SU-DHL-6 (cell line): ENCODE results near the gene GGT6.
"Not testable (repeated sequence)": the region's sequence is repeated elsewhere in the genome, so short reads cannot be mapped to it uniquely, and the experiment has no call there.

Experiments
- H2AFZ ChIP-seq: fragments of 200-600 bp; sonication (generic); 2 replicates; pipeline ENCODE4 v1.6.1; 2014; ENCODE audit warnings: low read depth, mild to moderate bottlenecking, moderate library complexity, mixed read lengths, antibody characterized with exemption, low read length; ENCODE audit not compliant: severe bottlenecking
- H3F3A ChIP-seq: fragments of 200-600 bp; shearing (Covaris generic); 2 replicates; pipeline ENCODE4 v1.6.0; 2016; ENCODE audit warnings: antibody characterized with exemption, mild to moderate bottlenecking; ENCODE audit not compliant: insufficient read depth
- H3K27ac ChIP-seq: fragments of 200-600 bp; sonication (generic); 2 replicates; pipeline ENCODE4 v1.5.1; 2016; ENCODE audit warnings: low read depth, mild to moderate bottlenecking, low read length, moderate library complexity, mixed read lengths
- H3K27me3 ChIP-seq: fragments of 200-600 bp; sonication (generic), shearing (Covaris generic); 2 replicates; pipeline ENCODE4 v1.6.0; 2014; ENCODE audit warnings: mild to moderate bottlenecking, low read length
- H3K36me3 ChIP-seq: fragments of 200-600 bp; sonication (generic); 2 replicates; pipeline ENCODE4 v1.6.1; 2014; ENCODE audit warnings: mild to moderate bottlenecking, low read length, mixed read lengths
- H3K4me2 ChIP-seq: fragments of 300-600, 200-600 bp; shearing (Covaris generic), sonication (generic); 2 replicates; pipeline ENCODE4 v1.6.0; 2014; ENCODE audit warnings: low read length, low read depth, mild to moderate bottlenecking; ENCODE audit not compliant: poor library complexity, severe bottlenecking
- H3K4me3 ChIP-seq: fragments of 200-600 bp; sonication (generic); 2 replicates; pipeline ENCODE4 v1.5.1; 2014; ENCODE audit warnings: antibody characterized with exemption, low read length, mild to moderate bottlenecking, mixed read lengths; ENCODE audit not compliant: insufficient read depth, poor library complexity, severe bottlenecking
- H3K79me2 ChIP-seq: fragments of 200-600 bp; sonication (generic); 2 replicates; pipeline ENCODE4 v1.6.1; 2014; ENCODE audit warnings: mild to moderate bottlenecking, low read length, moderate library complexity; ENCODE audit not compliant: insufficient read depth
- H3K9ac ChIP-seq: fragments of 200-600 bp; sonication (generic); 2 replicates; pipeline ENCODE4 v1.7.0; 2014; ENCODE audit warnings: mild to moderate bottlenecking, low read length
- H3K9me2 ChIP-seq: fragments of 200-600 bp; sonication (generic); replicated peaks from 2 replicates; pipeline ENCODE4 v1.6.1; 2014; ENCODE audit warnings: low read length; ENCODE audit not compliant: insufficient read depth
- H3K9me3 ChIP-seq: fragments of 200-600 bp; sonication (generic); 2 replicates; pipeline ENCODE4 v1.6.1; 2014; ENCODE audit warnings: low read length, mixed read lengths; ENCODE audit not compliant: insufficient read depth
- H4K20me1 ChIP-seq: fragments of 200-600 bp; sonication (generic); 2 replicates; pipeline ENCODE4 v1.6.1; 2014; ENCODE audit warnings: low read depth, mild to moderate bottlenecking, antibody characterized with exemption, low read length, moderate library complexity, mixed read lengths
- CTCF ChIP-seq: fragments of 200-600 bp; sonication (generic); IDR thresholded peaks from one replicate; pipeline ENCODE4 v1.5.1; 2017; ENCODE audit warnings: antibody characterized with exemption, mild to moderate bottlenecking, low read length, moderate library complexity; ENCODE audit not compliant: insufficient read depth, poor library complexity, severe bottlenecking
- EZH2phosphoT487 ChIP-seq: fragments of 200-600 bp; sonication (generic), shearing (Covaris generic); conservative IDR thresholded peaks from 2 replicates; pipeline ENCODE4 v1.6.1; 2018; ENCODE audit warnings: mild to moderate bottlenecking, antibody characterized with exemption, low read length, moderate library complexity, mixed read lengths

Gene GGT6

GRCh38 chr17:4598776-4599504 lies 38.6 kb upstream of the GGT6 start:
- H3K9ac ChIP-seq = no peak overlapping the region
- TF ChIP-seq EZH2phosphoT487 (no peak), CTCF (no peak)
- no peaks in the 10 kb centered on the region for H3K9me3 ChIP-seq
- no peaks in the 10 kb centered on the region for H3K36me3 ChIP-seq
- H2AFZ ChIP-seq = no peak overlapping the region
- no peaks in the 10 kb centered on the region for H3K27me3 ChIP-seq
- no peak overlapping the region for H3K27ac ChIP-seq
- no peak overlapping the region for H3K4me2 ChIP-seq
- no peaks in the 10 kb centered on the region for H3K9me2 ChIP-seq
- no peaks in the 10 kb centered on the region for H4K20me1 ChIP-seq
- no peak overlapping the region for H3K4me3 ChIP-seq
- no peaks in the 10 kb centered on the region for H3K79me2 ChIP-seq
- no peaks in the 10 kb centered on the region for H3F3A ChIP-seq

GRCh38 chr17:4597975-4598374 lies 37.6 kb upstream of the GGT6 start:
- no peak overlapping the region for H2AFZ ChIP-seq
- H3K4me2 ChIP-seq = no peak overlapping the region
- H3K27me3 ChIP-seq = no peaks in the 10 kb centered on the region
- no peak overlapping the region for H3K4me3 ChIP-seq
- no peaks in the 10 kb centered on the region for H3K36me3 ChIP-seq
- H3K9me2 ChIP-seq = no peaks in the 10 kb centered on the region
- H3K27ac ChIP-seq = no peak overlapping the region
- H4K20me1 ChIP-seq = no peaks in the 10 kb centered on the region
- TF ChIP-seq EZH2phosphoT487 (no peak), CTCF (no peak)
- H3K9ac ChIP-seq = no peak overlapping the region
- H3F3A ChIP-seq = no peaks in the 10 kb centered on the region
- H3K79me2 ChIP-seq = no peaks in the 10 kb centered on the region
- no peaks in the 10 kb centered on the region for H3K9me3 ChIP-seq

GRCh38 chr17:4596636-4597380 lies 36.4 kb upstream of the GGT6 start:
- H3K27me3 ChIP-seq = no peaks in the 10 kb centered on the region
- H3K4me3 ChIP-seq = no peak overlapping the region
- no peaks in the 10 kb centered on the region for H4K20me1 ChIP-seq
- H3K9me3 ChIP-seq = no peaks in the 10 kb centered on the region
- no peaks in the 10 kb centered on the region for H3F3A ChIP-seq
- no peak overlapping the region for H3K9ac ChIP-seq
- no peak overlapping the region for H3K27ac ChIP-seq
- TF ChIP-seq EZH2phosphoT487 = no peak
- TF ChIP-seq CTCF = no peak
- no peaks in the 10 kb centered on the region for H3K79me2 ChIP-seq
- H3K36me3 ChIP-seq = no peaks in the 10 kb centered on the region
- H3K4me2 ChIP-seq = no peak overlapping the region
- H2AFZ ChIP-seq = no peak overlapping the region
- no peaks in the 10 kb centered on the region for H3K9me2 ChIP-seq

GRCh38 chr17:4595685-4596342 lies 35.4 kb upstream of the GGT6 start:
- not testable (repeated sequence) for H2AFZ ChIP-seq, H3K4me2 ChIP-seq, H3F3A ChIP-seq, H3K79me2 ChIP-seq, H3K27ac ChIP-seq, H3K27me3 ChIP-seq, H3K4me3 ChIP-seq, H3K36me3 ChIP-seq, H3K9ac ChIP-seq, H3K9me3 ChIP-seq, H3K9me2 ChIP-seq, H4K20me1 ChIP-seq
